HepG2 (cell line): ENCODE results near the gene SNRNP25. TPM values are rescaled to one million over a fixed set of nuclear protein-coding genes. Genes with fewer than 3 reads are reported as not detected.

Experiments used
- ATAC-seq: fragments of 200-7000 bp; cut with Tn5 transposase; 3 replicates; pipeline ENCODE4 v1.9.1; 2020; ENCODE audit warnings: mild to moderate bottlenecking, moderate library complexity
- BruUV-seq: library from RNA; stranded (reverse); fragments of 400-500 nt; replicated peaks from 2 replicates; lab custom pipeline; 2021; lab: Mats Ljungman, UMichigan
- CTCF ChIA-PET: fragments of 300-600 bp; formaldehyde crosslinking; extraction: SDS; loops from one replicate; lab custom pipeline; 2021; ENCODE audit warnings: low total read pairs, inconsistent platforms, low intra/inter-chr PET ratio; lab: Yijun Ruan, JAX
- POLR2A ChIA-PET: fragments of 350-600 bp; sonication (Branson Sonifier 250); formaldehyde crosslinking; loops from one replicate; lab custom pipeline; 2020; ENCODE audit warnings: antibody characterized with exemption, inconsistent platforms; lab: Yijun Ruan, JAX
- DNase-seq: peaks from one replicate; pipeline ENCODE4 v3.0.0-alpha.2; 2015; ENCODE audit warnings: low spot score
- FAIRE-seq: peaks from 3 replicates; lab custom pipeline; 2011; peaks lifted over from hg19 to GRCh38; lab: Jason Lieb, UNC
- H2AFZ ChIP-seq: one replicate; pipeline ENCODE4 v1.6.1; 2011; ENCODE audit warnings: low read length, inconsistent platforms
- H3K27ac ChIP-seq: fragments of 300-600 bp; 3 replicates; pipeline ENCODE4 v1.8.0; 2011; ENCODE audit warnings: mixed run types, mild to moderate bottlenecking, mixed read lengths, low read length, inconsistent platforms; ENCODE audit not compliant: insufficient read depth; ENCODE audit errors: extremely low read length
- H3K27me3 ChIP-seq, 2 experiments: fragments of 200-600 bp in 1 of 2; 2 replicates in 1 of 2; 3 replicates in 1 of 2; pipeline versions ENCODE4 v1.6.0 to v1.8.0; 2011; ENCODE audit warnings: low read length in 2 of 2, mild to moderate bottlenecking in 2 of 2, moderate library complexity in 2 of 2, inconsistent platforms in 1 of 2; ENCODE audit not compliant: insufficient read depth in 2 of 2, control insufficient read depth in 1 of 2
- H3K36me3 ChIP-seq, 2 experiments: fragments of 200-600 bp in 1 of 2; replicated peaks in 1 of 2; 2 replicates in 1 of 2; 3 replicates in 1 of 2; pipeline versions ENCODE4 v1.5.1 to v1.8.0; 2011; ENCODE audit warnings: low read length in 2 of 2, inconsistent platforms in 1 of 2; ENCODE audit not compliant: insufficient read depth in 2 of 2, control insufficient read depth in 1 of 2
- H3K4me1 ChIP-seq: 2 replicates; pipeline ENCODE4 v1.5.1; 2012; ENCODE audit warnings: low read length, inconsistent platforms; ENCODE audit not compliant: insufficient read depth
- H3K4me2 ChIP-seq: 2 replicates; pipeline ENCODE4 v1.6.0; 2011; ENCODE audit warnings: low read depth, low read length, inconsistent platforms
- H3K4me3 ChIP-seq, 3 experiments: fragments of 200-600 bp in 1 of 3; sonication (generic), shearing (Covaris generic) in 1 of 3; replicated peaks in 1 of 3; 2 replicates each; pipeline ENCODE4 v1.5.1; 2011 to 2016; ENCODE audit warnings: low read length in 3 of 3, inconsistent platforms in 2 of 3, low read depth in 2 of 3, mild to moderate bottlenecking in 2 of 3, control low read depth in 1 of 3, mixed read lengths in 1 of 3; ENCODE audit not compliant: insufficient read depth in 1 of 3
- H3K79me2 ChIP-seq: one replicate; pipeline ENCODE4 v1.6.1; 2011; ENCODE audit warnings: low read length, inconsistent platforms; ENCODE audit not compliant: insufficient read depth
- H3K9ac ChIP-seq: 2 replicates; pipeline ENCODE4 v1.6.0; 2011; ENCODE audit warnings: mild to moderate bottlenecking, low read depth, low read length, inconsistent platforms; ENCODE audit not compliant: insufficient read depth
- H3K9me3 ChIP-seq: 2 replicates; pipeline ENCODE4 v1.5.1; 2012; ENCODE audit warnings: mild to moderate bottlenecking, low read length
- H4K20me1 ChIP-seq: 2 replicates; pipeline ENCODE4 v1.6.0; 2011; ENCODE audit warnings: inconsistent platforms, mild to moderate bottlenecking, low read length, moderate library complexity; ENCODE audit not compliant: insufficient read depth
- DBP ChIP-seq: sonication (generic); formaldehyde crosslinking; IDR thresholded peaks from 2 replicates; pipeline ENCODE4 v1.4.0; 2020; ENCODE audit warnings: missing genetic modification reagents; ENCODE audit errors: not compliant biosample characterization
- ELF3 ChIP-seq: IDR thresholded peaks from 2 replicates; pipeline ENCODE4 v1.6.1; 2016; ENCODE audit warnings: missing genetic modification reagents, missing compliant biosample characterization
- ESRRA ChIP-seq: sonication (generic); formaldehyde crosslinking; IDR thresholded peaks from 2 replicates; pipeline ENCODE4 v1.5.1; 2020; ENCODE audit warnings: mild to moderate bottlenecking, low read depth, missing genetic modification reagents
- KLF11 ChIP-seq: IDR thresholded peaks from 2 replicates; pipeline ENCODE4 v1.6.1; 2016; ENCODE audit warnings: missing compliant biosample characterization
- MAX ChIP-seq: IDR thresholded peaks from 2 replicates; pipeline ENCODE4 v1.6.1; 2012; ENCODE audit warnings: inconsistent platforms
- MNT ChIP-seq: fragments of 450-650 bp; IDR thresholded peaks from 2 replicates; pipeline ENCODE4 v1.6.1; 2016
- SETDB1 ChIP-seq: sonication (generic); formaldehyde crosslinking; IDR thresholded peaks from 2 replicates; pipeline ENCODE4 v1.5.1; 2020; ENCODE audit warnings: missing genetic modification reagents, mild to moderate bottlenecking, borderline replicate concordance
- SOX6 ChIP-seq, 2 experiments: fragments of 450-650 bp in 1 of 2; sonication (generic) in 1 of 2; formaldehyde crosslinking in 1 of 2; IDR thresholded peaks; 2 replicates each; pipeline versions ENCODE4 v1.4.0 to v1.6.1; 2017 to 2020; ENCODE audit warnings: antibody characterized with exemption in 1 of 2, mild to moderate bottlenecking in 1 of 2, missing genetic modification reagents in 1 of 2
- ZBTB20 ChIP-seq: sonication (generic); formaldehyde crosslinking; IDR thresholded peaks from 2 replicates; pipeline ENCODE4 v1.8.1; 2023; ENCODE audit warnings: missing genetic modification reagents, low read depth, mild to moderate bottlenecking, borderline replicate concordance
- ZBTB7A ChIP-seq: sonication (generic); formaldehyde crosslinking; IDR thresholded peaks from 2 replicates; pipeline ENCODE4 v1.8.0; 2022; ENCODE audit warnings: mild to moderate bottlenecking, missing genetic modification reagents
- ZMAT5 ChIP-seq: sonication (generic); formaldehyde crosslinking; IDR thresholded peaks from 2 replicates; pipeline ENCODE4 v1.5.0; 2020; ENCODE audit warnings: mild to moderate bottlenecking, low read depth, missing genetic modification reagents, borderline replicate concordance
- ZNF343 ChIP-seq: sonication (generic); formaldehyde crosslinking; IDR thresholded peaks from 2 replicates; pipeline ENCODE4 v1.4.0; 2020; ENCODE audit warnings: mild to moderate bottlenecking, missing genetic modification reagents
- ZNF350 ChIP-seq: sonication (generic); formaldehyde crosslinking; IDR thresholded peaks from 2 replicates; pipeline ENCODE4 v1.4.0; 2020; ENCODE audit warnings: mild to moderate bottlenecking, low read depth, missing genetic modification reagents, borderline replicate concordance
- ZNF414 ChIP-seq: sonication (generic); formaldehyde crosslinking; IDR thresholded peaks from 2 replicates; pipeline ENCODE4 v1.5.0; 2020; ENCODE audit warnings: missing genetic modification reagents
- ZNF501 ChIP-seq: sonication (generic); formaldehyde crosslinking; IDR thresholded peaks from 2 replicates; pipeline ENCODE4 v1.5.1; 2020; ENCODE audit warnings: mild to moderate bottlenecking, moderate library complexity, missing genetic modification reagents
- ZNF605 ChIP-seq: sonication (generic); formaldehyde crosslinking; IDR thresholded peaks from 2 replicates; pipeline ENCODE4 v1.8.0; 2022; ENCODE audit warnings: mild to moderate bottlenecking, missing genetic modification reagents
- ZNF737 ChIP-seq: sonication (generic); formaldehyde crosslinking; IDR thresholded peaks from 2 replicates; pipeline ENCODE4 v1.5.0; 2020; ENCODE audit warnings: missing genetic modification reagents, mild to moderate bottlenecking, borderline replicate concordance
- ZNF761 ChIP-seq: sonication (generic); formaldehyde crosslinking; conservative IDR thresholded peaks from 2 replicates; pipeline ENCODE4 v1.4.0; 2020; ENCODE audit warnings: mild to moderate bottlenecking, missing genetic modification reagents
- ZNF790 ChIP-seq: sonication (generic); formaldehyde crosslinking; IDR thresholded peaks from 2 replicates; pipeline ENCODE4 v1.8.0; 2022; ENCODE audit warnings: missing genetic modification reagents, mild to moderate bottlenecking, borderline replicate concordance
- ZSCAN29 ChIP-seq: sonication (generic); formaldehyde crosslinking; conservative IDR thresholded peaks from 2 replicates; pipeline ENCODE4 v1.4.0; 2020; ENCODE audit warnings: mild to moderate bottlenecking, missing genetic modification reagents
- WGBS: methylation state at CpG from one replicate; pipeline ENCODE4 v1.1.6; 2017; ENCODE audit warnings: low lambda C conversion rate; 5-methylcytosine and 5-hydroxymethylcytosine counted together
- in situ Hi-C: cut with HindIII; loops from 2 replicates; pipeline ENCODE4 v1.10.0; 2017; ENCODE audit warnings: low pct_unique_long_range_greater_than_20kb; ENCODE audit not compliant: extremely low pct_ligation_motif_present
- intact Hi-C: fragments of 100-400 bp; cut with micrococcal nuclease; formaldehyde crosslinking; loops from one replicate; pipeline ENCODE4 v1.10.0; 2022; ENCODE audit not compliant: unreplicated experiment
- polyA plus RNA-seq, 8 experiments: library from polyadenylated mRNA; depleted of rRNA in 3 of 8; stranded (reverse) in 7 of 8; unstranded in 1 of 8; fragments of >200 nt; fragmentation: Illumina TruSeq in 4 of 8; extraction: Trizol in 4 of 8; gene quantifications; 2 replicates each; pipeline versions ENCODE4 v1.2.1 to v1.2.3, GENCODE V29; 2011 to 2016; ENCODE audit warnings: low read depth in 4 of 8, missing spikeins in 1 of 8, mixed read lengths in 1 of 8; ENCODE audit not compliant: insufficient read depth in 1 of 8
- total RNA-seq, 5 experiments: library from RNA; depleted of rRNA; stranded (reverse); fragments of >200 nt; fragmentation: Illumina TruSeq; extraction: Trizol; gene quantifications; 2 replicates each; pipeline ENCODE4 v1.2.3, GENCODE V29; 2016; ENCODE audit warnings: low read depth in 1 of 5

SNRNP25 gene
- total and polyA plus RNA-seq, 2 of the 13 experiments (the other 11 are each of a cell fraction or from before 2014, with no cell fraction given): 34.1 to 97.4 TPM

GRCh38 chr16:71540-72401 is 18.1 kb downstream of the SNRNP25 start:
- peak; percentile 28 for ATAC-seq
- H2AFZ ChIP-seq: no peak overlapping the region
- no peaks in the 10 kb centered on the region for H3K79me2 ChIP-seq
- in situ Hi-C loops (no loop called here), intact Hi-C loops (no loop called here)
- ChIA-PET POLR2A (interaction anchor here (1.5 kb wide), 2 partner anchors 19 to 164 kb away, joined by 3 to 5 read pairs; partner anchors contain the start of gene POLR3K), CTCF (interaction anchor here (1.8 kb wide), 1 partner anchor 25 kb away, joined by 8 read pairs; no protein-coding TSS in a partner anchor)
- H3K27me3 ChIP-seq: peaks cover 2 to 8% of the 10 kb centered on the region in 2 experiments; a peak in 1 of 5 replicates
- WGBS: 4% methylated on average over 5 of the region's 57 CpGs
- no peaks in the 10 kb centered on the region for H3K9me3 ChIP-seq
- peak overlapping the region; percentile 57; the same call in 1 of the 2 replicates for H3K9ac ChIP-seq
- H3K4me3 ChIP-seq: peak overlapping the region; percentile 60 to 81 (median 63)
- no peak for FAIRE-seq
- 0 out of 2 replicates have a peak, but pooled peaks cover 6% of the 10 kb centered on the region for H4K20me1 ChIP-seq
- no peaks in the 10 kb centered on the region for H3K36me3 ChIP-seq
- peaks cover 84% of the 10 kb centered on the region for H3K4me1 ChIP-seq
- no TSS peak for BruUV-seq
- H3K4me2 ChIP-seq: peak overlapping the region; percentile 98
- H3K27ac ChIP-seq: no peak overlapping the region
- DNase-seq: peak; percentile 41
- TF ChIP-seq ZBTB7A (CRISPR knock-in tag) (no peak), ZNF343 (CRISPR knock-in tag) (no peak), KLF11 (no peak), MNT (no peak), ESRRA (no peak), SOX6 (IDR thresholded peaks at IDR 0.05) (no peak), SOX6 (CRISPR knock-in tag; IDR thresholded peaks at IDR 0.05) (peak; percentile 17; the same call in 1 of the 2 replicates), SETDB1 (no peak), ZNF501 (CRISPR knock-in tag) (peak; percentile 41; the same call in 1 of the 2 replicates), ELF3 (peak; percentile 32; the same call in 1 of the 2 replicates), MAX (no peak), ZMAT5 (no peak), DBP (CRISPR knock-in tag) (no peak), ZNF350 (CRISPR knock-in tag) (peak; percentile 50; the same call in 1 of the 2 replicates), ZNF414 (CRISPR knock-in tag) (no peak), ZNF737 (CRISPR knock-in tag) (no peak), ZNF761 (no peak), ZSCAN29 (CRISPR knock-in tag) (no peak), ZBTB20 (CRISPR knock-in tag) (no peak), ZNF790 (CRISPR knock-in tag) (no peak), ZNF605 (no peak)
